Measurements from ENCODE around the gene GNMT. TPM values are rescaled to one million over a fixed set of nuclear protein-coding genes. Genes with fewer than 3 reads are reported as not detected.

Gene GNMT
- total and polyA plus RNA-seq, 2 of the 8 experiments (the other 6 are each of a cell fraction or from before 2014, with no cell fraction given) = 1.8 to 3.4 TPM

GRCh38 chr6:42923666-42924065 is 36.9 kb upstream of the GNMT start (continued):
- TF ChIP-seq TEAD4 (IDR thresholded peaks at IDR 0.05; ENCODE audit: low read depth, low read length) (no peak), SUZ12 (IDR thresholded peaks at IDR 0.05; ENCODE audit: low read length) (no peak), PHF8 (conservative IDR thresholded peaks at IDR 0.05; ENCODE audit: low read depth, low read length) (no peak), NRF1 (IDR thresholded peaks at IDR 0.05; ENCODE audit: low read depth, low read length) (no peak), TAF1 (IDR thresholded peaks at IDR 0.05; ENCODE audit: low read depth, low read length) (no peak)

All from H1 (cell line).